SK-N-SH treated with all-trans-retinoic acid at 6 μM for 48 hours (cell line): Measurements from ENCODE around the gene LRRFIP2.

Source experiments
- SNAI2 ChIP-seq: fragments of 250-450 bp; sonication (Bioruptor Pico); IDR thresholded peaks from 2 replicates; pipeline ENCODE4 v1.5.0; 2020; ENCODE audit warnings: mild to moderate bottlenecking, moderate library complexity
- ZNF565 ChIP-seq: fragments of 450-650 bp; formaldehyde crosslinking; conservative IDR thresholded peaks from 2 replicates; pipeline ENCODE4 v1.5.0; 2020; ENCODE audit warnings: low read depth, mild to moderate bottlenecking, moderate library complexity

DNA sequence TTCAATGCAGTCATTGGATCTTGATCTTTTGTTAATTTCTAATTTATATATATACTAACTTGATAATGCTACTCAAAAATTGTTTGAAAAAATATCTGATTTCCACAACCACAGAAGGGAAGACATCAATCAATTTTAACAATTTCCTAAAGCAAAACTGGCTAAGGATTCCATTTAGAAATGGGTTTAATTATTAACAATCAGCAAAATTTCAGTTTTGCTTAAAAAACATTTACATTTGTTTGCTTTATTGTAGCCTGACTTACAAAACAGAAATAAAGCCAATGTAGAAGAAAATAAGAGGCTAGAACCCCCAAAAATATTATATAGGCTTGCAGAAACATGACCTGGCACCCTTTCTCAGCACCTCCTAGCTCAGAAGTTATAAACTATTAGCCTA, 74.9 kb downstream of the LRRFIP2 start:
- TF ChIP-seq ZNF565 (CRISPR knock-in tag) (no peak), SNAI2 (CRISPR knock-in tag) (no peak)
